Neutrophil (primary cell): ENCODE measurements around the gene OSBPL1A.
"Not testable (repeated sequence)": the region's sequence is repeated elsewhere in the genome, so short reads cannot be mapped to it uniquely, and the experiment has no call there.

Source experiments
- H3K27ac ChIP-seq: fragments of 200-600 bp; sonication (generic); 2 replicates; pipeline ENCODE4 v1.5.1; 2016; ENCODE audit warnings: mild to moderate bottlenecking, moderate library complexity
- H3K27me3 ChIP-seq: fragments of 200-600 bp; sonication (generic); 2 replicates; pipeline ENCODE4 v1.6.0; 2016; ENCODE audit warnings: mild to moderate bottlenecking
- H3K36me3 ChIP-seq: fragments of 200-600 bp; sonication (generic); 2 replicates; pipeline ENCODE4 v1.5.1; 2017
- H3K4me1 ChIP-seq, 2 experiments: fragments of 200-600 bp in 1 of 2; sonication (generic) in 1 of 2; 1 replicate in 1 of 2; 2 replicates in 1 of 2; pipeline versions ENCODE4 v1.5.1 to v1.6.1; 2013 to 2016; ENCODE audit warnings: low read depth in 1 of 2, low read length in 1 of 2, mild to moderate bottlenecking in 1 of 2, moderate library complexity in 1 of 2; ENCODE audit not compliant: control insufficient read depth in 1 of 2, insufficient read depth in 1 of 2
- H3K4me3 ChIP-seq, 2 experiments: fragments of 200-600 bp in 1 of 2; sonication (generic) in 1 of 2; 1 replicate in 1 of 2; 2 replicates in 1 of 2; pipeline ENCODE4 v1.5.1; 2013 to 2016; ENCODE audit warnings: low read depth in 1 of 2, low read length in 1 of 2, mild to moderate bottlenecking in 1 of 2, moderate library complexity in 1 of 2
- H3K9me3 ChIP-seq: fragments of 200-600 bp; sonication (generic); 2 replicates; pipeline ENCODE4 v1.5.1; 2016
- TF ChIP-seq, protein P1 (sequence below): fragments of 200-600 bp; sonication (generic); IDR thresholded peaks from 2 replicates; pipeline ENCODE4 v1.5.1; 2016; ENCODE audit warnings: antibody characterized with exemption

Gene OSBPL1A

GRCh38 chr18:24161304-24161703 is 236.3 kb downstream of the OSBPL1A start:
- H3K27me3 ChIP-seq, result no peaks in the 10 kb centered on the region
- no peaks in the 10 kb centered on the region for H3K4me1 ChIP-seq
- H3K4me3 ChIP-seq, result no peak overlapping the region
- H3K9me3 ChIP-seq, result no peaks in the 10 kb centered on the region
- peaks cover 98% of the 10 kb centered on the region for H3K36me3 ChIP-seq
- H3K27ac ChIP-seq, result no peak overlapping the region
- TF ChIP-seq, protein P1, sequence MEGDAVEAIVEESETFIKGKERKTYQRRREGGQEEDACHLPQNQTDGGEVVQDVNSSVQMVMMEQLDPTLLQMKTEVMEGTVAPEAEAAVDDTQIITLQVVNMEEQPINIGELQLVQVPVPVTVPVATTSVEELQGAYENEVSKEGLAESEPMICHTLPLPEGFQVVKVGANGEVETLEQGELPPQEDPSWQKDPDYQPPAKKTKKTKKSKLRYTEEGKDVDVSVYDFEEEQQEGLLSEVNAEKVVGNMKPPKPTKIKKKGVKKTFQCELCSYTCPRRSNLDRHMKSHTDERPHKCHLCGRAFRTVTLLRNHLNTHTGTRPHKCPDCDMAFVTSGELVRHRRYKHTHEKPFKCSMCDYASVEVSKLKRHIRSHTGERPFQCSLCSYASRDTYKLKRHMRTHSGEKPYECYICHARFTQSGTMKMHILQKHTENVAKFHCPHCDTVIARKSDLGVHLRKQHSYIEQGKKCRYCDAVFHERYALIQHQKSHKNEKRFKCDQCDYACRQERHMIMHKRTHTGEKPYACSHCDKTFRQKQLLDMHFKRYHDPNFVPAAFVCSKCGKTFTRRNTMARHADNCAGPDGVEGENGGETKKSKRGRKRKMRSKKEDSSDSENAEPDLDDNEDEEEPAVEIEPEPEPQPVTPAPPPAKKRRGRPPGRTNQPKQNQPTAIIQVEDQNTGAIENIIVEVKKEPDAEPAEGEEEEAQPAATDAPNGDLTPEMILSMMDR, result no peak

- no peaks in the 10 kb centered on the region for H3K9me3 ChIP-seq
- H3K4me3 ChIP-seq, result no peak overlapping the region
- H3K27me3 ChIP-seq, result no peaks in the 10 kb centered on the region
- no peaks in the 10 kb centered on the region for H3K4me1 ChIP-seq
- peaks cover 96% of the 10 kb centered on the region for H3K36me3 ChIP-seq
- TF ChIP-seq, protein P1, result no peak
- H3K27ac ChIP-seq, result no peak overlapping the region
Measured at GRCh38 chr18:24160086-24160485, 237.5 kb downstream of the OSBPL1A start.

- H3K27ac ChIP-seq, result no peak overlapping the region
- no peaks in the 10 kb centered on the region for H3K9me3 ChIP-seq
- no peak overlapping the region for H3K4me3 ChIP-seq
- TF ChIP-seq, protein P1, result no peak
- peaks cover 78% of the 10 kb centered on the region for H3K36me3 ChIP-seq
- H3K4me1 ChIP-seq, result no peaks in the 10 kb centered on the region
- H3K27me3 ChIP-seq, result no peaks in the 10 kb centered on the region
Measured at GRCh38 chr18:24157855-24158254, 239.8 kb downstream of the OSBPL1A start.

DNA sequence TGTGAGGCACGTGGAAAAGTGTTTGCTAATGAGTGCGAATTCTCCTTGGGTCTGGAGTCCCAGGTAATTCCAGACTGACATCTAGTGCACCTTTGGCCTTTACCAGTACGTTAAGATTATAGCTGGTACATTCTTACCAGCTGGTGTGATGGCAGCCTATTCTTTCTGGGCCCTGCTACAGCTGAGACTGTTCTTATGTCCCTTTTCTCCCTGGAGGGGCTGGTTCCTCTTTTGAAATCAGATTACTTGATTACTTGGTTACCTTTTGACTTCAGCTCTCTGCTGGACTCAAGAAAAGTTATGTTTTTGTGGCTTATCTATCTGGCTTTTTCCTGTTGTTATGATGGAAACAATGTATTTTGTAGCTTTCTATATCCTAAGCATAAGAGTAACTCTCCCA is 244.2 kb downstream of the OSBPL1A start:
- Histone ChIP-seq H3K4me3 (no peak overlapping the region), H3K9me3 (no peaks in the 10 kb centered on the region), H3K27me3 (no peaks in the 10 kb centered on the region), H3K4me1 (no peaks in the 10 kb centered on the region), H3K27ac (no peak overlapping the region), H3K36me3 (peaks cover 44% of the 10 kb centered on the region)
- TF ChIP-seq, protein P1, result no peak

- not testable (repeated sequence) for H3K4me3 ChIP-seq, H3K9me3 ChIP-seq, H3K4me1 ChIP-seq, H3K27ac ChIP-seq, H3K27me3 ChIP-seq
- peaks cover 20% of the 10 kb centered on the region for H3K36me3 ChIP-seq
Measured at GRCh38 chr18:24149591-24149990, 248.0 kb downstream of the OSBPL1A start.

GRCh38 chr18:24142376-24142775 is 255.2 kb downstream of the OSBPL1A start:
- H3K9me3 ChIP-seq, result no peaks in the 10 kb centered on the region
- no peak overlapping the region for H3K27ac ChIP-seq
- no peaks in the 10 kb centered on the region for H3K36me3 ChIP-seq
- peaks cover 37% of the 10 kb centered on the region for H3K27me3 ChIP-seq
- H3K4me1 ChIP-seq, result peaks cover 13 to 14% of the 10 kb centered on the region in 2 experiments
- TF ChIP-seq, protein P1, result no peak
- H3K4me3 ChIP-seq, result no peak overlapping the region
